H4 (cell line): ENCODE results near the gene OGDH. TPM values are rescaled to one million over a fixed set of nuclear protein-coding genes. Genes with fewer than 3 reads are reported as not detected.
"Not testable (repeated sequence)": the region's sequence is repeated elsewhere in the genome, so short reads cannot be mapped to it uniquely, and the experiment has no call there.

ENCODE experiments used
- DNase-seq: peaks from one replicate; pipeline ENCODE4 v3.0.0-alpha.2; 2015; ENCODE audit warnings: low spot score
- total RNA-seq: library from RNA; depleted of rRNA; stranded (reverse); fragments of >200 nt; shearing (Covaris generic); gene quantifications from 2 replicates; pipeline ENCODE4 v1.2.3, GENCODE V29; 2014

Gene OGDH
- total RNA-seq, 1 experiment from 2014 or later, result 93.7 TPM

- no peak for DNase-seq
Observed at GRCh38 chr7:44667190-44667589, 60.8 kb downstream of the OGDH start.

- no peak for DNase-seq
Observed at GRCh38 chr7:44671069-44671468, 64.6 kb downstream of the OGDH start.

GRCh38 chr7:44673324-44673723 lies 66.9 kb downstream of the OGDH start:
- DNase-seq, result no peak

- DNase-seq, result no peak
Observed at GRCh38 chr7:44673771-44674170, 67.3 kb downstream of the OGDH start.

- DNase-seq, result no peak
Observed at GRCh38 chr7:44674381-44674780, 68.0 kb downstream of the OGDH start.

- no peak for DNase-seq
Observed at GRCh38 chr7:44676776-44677175, 70.3 kb downstream of the OGDH start.

GRCh38 chr7:44678101-44678470 lies 71.7 kb downstream of the OGDH start:
- DNase-seq, result no peak

- DNase-seq, result peak; percentile 83
Observed at GRCh38 chr7:44678471-44679179, 72.2 kb downstream of the OGDH start.

- no peak for DNase-seq
Observed at GRCh38 chr7:44681645-44682044, 75.2 kb downstream of the OGDH start.

GRCh38 chr7:44685723-44686122 lies 79.3 kb downstream of the OGDH start:
- no peak for DNase-seq

GRCh38 chr7:44689427-44689826 lies 83.0 kb downstream of the OGDH start:
- DNase-seq, result no peak

- DNase-seq, result no peak
Observed at GRCh38 chr7:44693641-44694313, 87.3 kb downstream of the OGDH start.

GRCh38 chr7:44694326-44694725 lies 87.9 kb downstream of the OGDH start:
- DNase-seq, result no peak

- no peak for DNase-seq
Observed at GRCh38 chr7:44694766-44695165, 88.3 kb downstream of the OGDH start.

GRCh38 chr7:44695756-44696155 lies 89.3 kb downstream of the OGDH start:
- DNase-seq, result no peak

- DNase-seq, result no peak
Observed at GRCh38 chr7:44696728-44697127, 90.3 kb downstream of the OGDH start.

GRCh38 chr7:44697136-44698045 lies 91.0 kb downstream of the OGDH start:
- no peak for DNase-seq

- no peak for DNase-seq
Observed at GRCh38 chr7:44698046-44698580, 91.7 kb downstream of the OGDH start.

- DNase-seq, result not testable (repeated sequence)
Observed at GRCh38 chr7:44699598-44699997, 93.2 kb downstream of the OGDH start.

- DNase-seq, result no peak
Observed at GRCh38 chr7:44700322-44700721, 93.9 kb downstream of the OGDH start.

- not testable (repeated sequence) for DNase-seq
Observed at GRCh38 chr7:44703391-44703790, 97.0 kb downstream of the OGDH start.

- no peak for DNase-seq
Observed at GRCh38 chr7:44703921-44704320, 97.5 kb downstream of the OGDH start.
